GM21528 (cell line): Measurements from ENCODE around the gene NUMA1.

Experiments used
- ATAC-seq: cut with Tn5 transposase; IDR thresholded peaks from one replicate; pipeline ENCODE4 v1.9.1; 2021; ENCODE audit warnings: mild to moderate bottlenecking, moderate library complexity; ENCODE audit not compliant: unreplicated experiment, low FRiP score

Gene NUMA1

GRCh38 chr11:72003776-72004171 is 76.6 kb downstream of the NUMA1 start:
- no peak for ATAC-seq

GRCh38 chr11:72002841-72003775 is 77.2 kb downstream of the NUMA1 start:
- no peak for ATAC-seq

GRCh38 chr11:72001834-72002591 is 78.3 kb downstream of the NUMA1 start:
- ATAC-seq = no peak

- no peak for ATAC-seq
Measured at GRCh38 chr11:72001285-72001684, 79.1 kb downstream of the NUMA1 start.

GRCh38 chr11:72000202-72000867 is 80.0 kb downstream of the NUMA1 start:
- no peak for ATAC-seq

DNA sequence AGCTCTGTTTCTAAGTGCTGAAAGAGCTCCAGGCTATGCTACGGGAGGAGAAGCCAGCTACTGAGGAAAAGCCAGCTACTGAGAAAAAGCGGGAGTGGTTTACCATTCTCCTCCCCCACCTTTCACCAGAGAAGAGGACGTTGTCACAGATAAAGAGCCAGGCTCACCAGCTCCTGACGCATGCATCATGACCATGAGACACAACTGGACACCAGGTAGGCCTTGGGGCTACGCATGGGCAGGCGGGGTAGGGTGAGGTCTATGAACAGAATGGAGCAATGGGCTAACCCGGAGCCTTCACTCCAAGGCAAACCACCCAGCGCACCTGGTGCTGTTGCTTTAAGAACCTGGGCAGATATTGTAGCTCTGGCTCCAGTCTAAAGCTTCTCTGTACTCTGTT is 80.5 kb downstream of the NUMA1 start:
- ATAC-seq = no peak

- ATAC-seq = no peak
Measured at GRCh38 chr11:71999362-71999761, 81.0 kb downstream of the NUMA1 start.

- no peak for ATAC-seq
Measured at GRCh38 chr11:71998649-71999310, 81.6 kb downstream of the NUMA1 start, which contains the start of gene IL18BP. TSS of gene IL18BP (plus strand) at chr11:71998909. CDS start at chr11:71999985, 1,076 bp downstream.

DNA sequence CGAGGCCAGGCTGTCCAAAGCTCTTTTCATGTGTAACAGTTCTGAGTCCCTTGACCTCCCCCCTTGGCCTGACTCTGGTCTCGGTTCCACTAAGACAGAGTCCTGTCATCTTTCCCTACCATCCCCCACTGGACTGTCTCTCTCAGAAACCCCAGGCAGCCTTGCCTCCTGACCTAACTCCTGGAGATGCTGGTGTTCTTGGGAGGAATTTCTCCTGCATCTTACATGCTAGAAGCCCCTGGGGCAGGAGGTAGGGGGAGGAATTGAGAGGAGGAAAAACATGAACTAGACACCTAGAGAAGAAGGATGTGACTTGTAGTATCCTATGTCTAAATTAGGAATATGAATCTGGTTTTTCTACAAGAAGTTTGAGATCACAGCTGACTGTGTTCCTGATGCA is 82.3 kb downstream of the NUMA1 start:
- no peak for ATAC-seq

- no peak for ATAC-seq
Measured at GRCh38 chr11:71997594-71997993, 82.7 kb downstream of the NUMA1 start.

GRCh38 chr11:71996946-71997345 is 83.4 kb downstream of the NUMA1 start:
- no peak for ATAC-seq

GRCh38 chr11:71996517-71996916 is 83.8 kb downstream of the NUMA1 start:
- no peak for ATAC-seq

DNA sequence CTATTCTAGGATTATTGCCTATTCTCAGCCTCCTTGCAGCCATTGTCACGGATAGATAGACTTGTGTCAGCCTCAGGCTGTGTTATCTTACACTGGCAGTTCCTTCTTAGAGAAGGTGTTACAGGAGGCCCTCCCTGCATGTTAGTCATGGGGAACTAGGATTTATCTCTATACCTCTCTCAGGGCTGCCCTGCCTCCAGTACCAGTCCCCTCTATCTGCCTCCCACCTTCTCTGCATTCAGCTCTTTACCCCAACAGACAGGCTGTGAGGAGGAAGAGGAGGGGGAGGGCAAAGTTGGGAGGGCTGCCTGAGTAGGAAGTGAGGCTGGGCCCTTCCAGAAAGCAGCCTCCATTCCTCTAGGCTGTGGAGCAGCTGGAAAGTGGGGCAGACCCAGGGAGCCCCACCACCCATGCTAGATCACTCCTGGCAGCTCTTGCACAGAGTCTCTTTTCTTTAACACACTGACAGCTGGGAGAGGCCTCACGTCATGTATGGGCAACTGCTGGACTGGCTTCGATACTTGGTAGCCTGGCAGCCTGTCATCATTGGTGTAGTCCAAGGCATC is 84.5 kb downstream of the NUMA1 start:
- ATAC-seq = no peak

DNA sequence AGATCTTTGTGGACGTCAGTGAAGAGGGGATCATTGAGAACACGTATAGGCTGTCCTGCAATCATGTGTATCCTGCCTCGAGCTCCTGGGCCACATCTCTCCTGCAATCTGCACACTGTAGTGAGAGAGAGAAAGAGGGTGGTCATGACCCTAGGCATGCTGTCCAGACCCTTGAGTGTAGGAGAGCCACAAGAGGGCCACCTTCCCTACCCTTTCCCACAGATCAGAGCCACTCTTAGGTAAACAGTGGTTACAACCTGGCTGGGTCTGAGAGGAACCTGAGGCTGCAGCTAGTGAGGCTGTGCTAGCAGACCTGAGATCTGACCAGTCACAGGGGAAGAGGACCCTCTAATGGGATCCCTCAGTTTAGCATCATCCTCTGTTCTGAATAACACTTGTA is 85.6 kb downstream of the NUMA1 start:
- ATAC-seq = no peak

DNA sequence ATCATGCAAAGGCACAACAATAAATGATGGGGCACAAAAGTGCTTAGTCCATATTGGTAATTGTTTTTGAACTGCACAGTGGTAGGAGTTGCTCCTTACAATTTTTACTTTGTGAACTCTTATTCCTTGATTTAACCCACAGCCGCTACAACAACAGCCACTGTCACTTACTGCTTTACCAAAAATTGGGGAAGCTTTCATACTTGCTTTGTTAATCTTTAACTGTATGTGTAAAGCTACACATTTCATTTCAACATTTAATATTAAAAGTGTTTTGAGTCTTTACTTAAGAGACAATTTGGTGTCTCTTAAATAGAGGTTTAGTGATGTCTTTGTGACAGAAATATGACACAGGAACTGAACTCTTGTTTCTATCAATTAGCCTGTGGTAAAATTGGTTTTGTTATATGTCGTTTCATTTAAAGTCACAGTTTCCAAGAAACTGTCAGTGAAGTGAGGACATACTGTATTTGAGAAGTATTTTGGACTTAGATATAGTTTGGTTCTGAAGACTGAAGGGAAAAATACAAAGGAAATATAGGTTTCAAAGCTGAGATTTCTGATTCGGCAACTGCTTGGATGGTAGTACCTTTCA is 88.1 kb downstream of the NUMA1 start:
- no peak for ATAC-seq

- peak; percentile 51 for ATAC-seq
Measured at GRCh38 chr11:71991494-71991893, 88.8 kb downstream of the NUMA1 start.

DNA sequence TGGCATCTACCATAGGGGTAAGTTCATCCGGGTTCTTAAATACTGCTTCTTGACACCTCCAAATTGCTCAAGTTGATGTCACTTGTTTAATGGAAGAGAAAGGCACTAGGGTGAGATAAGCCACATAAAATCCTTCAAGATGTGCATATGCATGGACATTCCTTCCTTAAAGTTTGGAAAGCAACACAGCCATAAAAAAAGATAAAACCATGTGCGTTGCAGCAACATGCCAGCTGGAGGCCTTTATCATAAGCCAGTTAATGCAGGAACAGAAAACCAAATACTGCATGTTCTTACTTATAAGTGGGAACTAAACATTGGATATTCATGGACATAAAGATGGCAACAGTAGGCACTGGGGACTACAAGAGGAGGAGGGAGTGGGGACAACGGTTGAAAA is 89.6 kb downstream of the NUMA1 start:
- ATAC-seq = no peak

GRCh38 chr11:71988050-71988449 is 92.3 kb downstream of the NUMA1 start:
- no peak for ATAC-seq

- no peak for ATAC-seq
Measured at GRCh38 chr11:71987521-71987920, 92.8 kb downstream of the NUMA1 start.

- no peak for ATAC-seq
Measured at GRCh38 chr11:71986131-71986530, 94.2 kb downstream of the NUMA1 start.
